Lower lobe of right lung (tissue), 2 donors: ENCODE measurements around the gene ASAP3. TPM values are rescaled to one million over a fixed set of nuclear protein-coding genes. Genes with fewer than 3 reads are reported as not detected.
"Not testable (repeated sequence)": the region's sequence is repeated elsewhere in the genome, so short reads cannot be mapped to it uniquely, and the experiment has no call there.

Source experiments
- ATAC-seq, 2 donors: fragments of 200-7000 bp; cut with Tn5 transposase; one replicate each; pipeline ENCODE4 v1.9.1; 2020 to 2022; ENCODE audit warnings: mild to moderate bottlenecking in 2 of 2, moderate library complexity in 2 of 2
- DNase-seq: peaks from one replicate; pipeline ENCODE4 v3.0.0-alpha.2; 2020
- H3K27ac ChIP-seq: fragments of 200-600 bp; one replicate; pipeline ENCODE4 v1.8.0; 2022
- H3K27me3 ChIP-seq: fragments of 200-600 bp; one replicate; pipeline ENCODE4 v1.8.0; 2022; ENCODE audit warnings: low read depth
- H3K36me3 ChIP-seq: fragments of 200-600 bp; one replicate; pipeline ENCODE4 v1.8.0; 2022; ENCODE audit warnings: mild to moderate bottlenecking
- H3K4me1 ChIP-seq: fragments of 200-600 bp; one replicate; pipeline ENCODE4 v1.8.0; 2022
- H3K4me3 ChIP-seq: fragments of 200-600 bp; one replicate; pipeline ENCODE4 v1.8.0; 2022; ENCODE audit warnings: mild to moderate bottlenecking
- H3K9me3 ChIP-seq: fragments of 200-600 bp; one replicate; pipeline ENCODE4 v1.8.0; 2022
- CTCF ChIP-seq: fragments of 200-600 bp; IDR thresholded peaks from one replicate; pipeline ENCODE4 v1.8.0; 2022; ENCODE audit warnings: antibody characterized with exemption, mild to moderate bottlenecking
- intact Hi-C: fragments of 100-400 bp; cut with DNase I; formaldehyde crosslinking; loops from one replicate; pipeline ENCODE4 v1.11.0; 2022
- total RNA-seq: library from RNA; stranded (reverse); fragmentation: NEBNext Ultra II Directional; extraction: Animal tissue kit (Norgen Biotek cat#: 25700); gene quantifications from one replicate; pipeline ENCODE4 v1.2.1, GENCODE V29; 2021
- donor health status: DM: no; HTN: yes; CAD: no; lungs with severe emphysema.

The ASAP3 gene
- total RNA-seq, 1 donor from 2014 or later = 34.5 TPM

DNA sequence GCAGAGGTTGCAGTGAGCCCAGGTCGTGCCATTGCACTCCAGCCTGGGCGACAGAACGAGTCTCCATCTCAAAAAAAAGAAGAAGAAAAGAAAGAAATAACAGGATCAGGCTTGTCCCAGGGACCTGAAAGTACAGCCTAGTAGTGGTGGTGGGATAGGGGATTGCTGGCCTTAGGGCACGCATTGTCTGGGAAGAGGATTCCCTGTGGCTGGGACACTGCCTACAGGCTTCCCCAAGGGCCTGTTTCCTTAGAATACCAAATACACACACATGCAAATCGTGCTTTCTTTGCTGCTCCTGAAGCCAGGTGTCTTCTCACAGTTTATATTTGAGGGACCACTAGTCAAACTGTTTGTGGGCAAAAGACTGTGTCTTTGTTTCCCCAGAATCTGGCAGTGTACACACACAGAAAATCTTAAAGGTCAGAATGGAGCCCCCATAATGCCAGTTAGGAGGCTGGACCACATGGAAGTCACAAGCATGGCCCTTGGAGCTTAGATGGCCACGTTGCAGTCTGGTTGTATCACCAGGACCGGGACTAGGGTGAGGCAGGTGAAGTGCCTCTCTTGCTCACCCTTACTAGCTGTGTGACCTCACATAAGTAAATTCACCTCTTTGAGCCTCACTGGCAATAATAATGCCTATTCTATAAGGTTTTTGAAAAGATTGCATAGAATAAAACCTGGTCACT lies 12.7 kb upstream of the ASAP3 start:
- Histone ChIP-seq H3K36me3 (no peaks in the 10 kb centered on the region), H3K9me3 (no peaks in the 10 kb centered on the region), H3K27ac (no peak overlapping the region), H3K4me1 (peaks cover 8% of the 10 kb centered on the region), H3K4me3 (no peak overlapping the region), H3K27me3 (no peaks in the 10 kb centered on the region)
- no peak for TF ChIP-seq CTCF
- ATAC-seq (peak; percentile 5 to 24), DNase-seq (no peak)
- intact Hi-C loops = no loop called here

- H3K27me3 ChIP-seq, ATAC-seq, H3K36me3 ChIP-seq, H3K4me3 ChIP-seq, H3K4me1 ChIP-seq, intact Hi-C loops, H3K27ac ChIP-seq, DNase-seq, H3K9me3 ChIP-seq: not testable (repeated sequence)
These were observed 10.9 kb upstream of the ASAP3 start for GRCh38 chr1:23494836-23495235.

DNA sequence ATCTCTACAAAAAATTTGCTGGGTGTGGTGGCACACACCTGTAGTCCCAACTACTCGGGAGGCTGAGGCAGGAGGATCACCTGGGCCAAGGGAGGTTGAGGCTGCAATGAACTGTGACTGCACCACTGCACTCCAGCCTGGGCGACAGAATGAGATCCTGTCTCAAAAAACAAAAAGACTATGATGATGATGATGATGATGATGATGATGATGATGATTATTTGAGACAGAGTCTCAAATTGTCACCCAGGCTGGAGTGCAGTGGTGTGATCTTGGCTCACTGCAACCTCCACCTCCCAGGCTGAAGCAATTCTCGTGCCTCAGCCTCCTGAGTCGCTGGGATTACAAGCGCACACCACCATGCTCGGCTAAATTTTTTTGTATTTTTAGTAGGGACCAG lies 8.8 kb upstream of the ASAP3 start:
- ATAC-seq, H3K27me3 ChIP-seq, H3K9me3 ChIP-seq, H3K4me3 ChIP-seq, intact Hi-C loops, H3K36me3 ChIP-seq, DNase-seq, H3K27ac ChIP-seq, H3K4me1 ChIP-seq: not testable (repeated sequence)

DNA sequence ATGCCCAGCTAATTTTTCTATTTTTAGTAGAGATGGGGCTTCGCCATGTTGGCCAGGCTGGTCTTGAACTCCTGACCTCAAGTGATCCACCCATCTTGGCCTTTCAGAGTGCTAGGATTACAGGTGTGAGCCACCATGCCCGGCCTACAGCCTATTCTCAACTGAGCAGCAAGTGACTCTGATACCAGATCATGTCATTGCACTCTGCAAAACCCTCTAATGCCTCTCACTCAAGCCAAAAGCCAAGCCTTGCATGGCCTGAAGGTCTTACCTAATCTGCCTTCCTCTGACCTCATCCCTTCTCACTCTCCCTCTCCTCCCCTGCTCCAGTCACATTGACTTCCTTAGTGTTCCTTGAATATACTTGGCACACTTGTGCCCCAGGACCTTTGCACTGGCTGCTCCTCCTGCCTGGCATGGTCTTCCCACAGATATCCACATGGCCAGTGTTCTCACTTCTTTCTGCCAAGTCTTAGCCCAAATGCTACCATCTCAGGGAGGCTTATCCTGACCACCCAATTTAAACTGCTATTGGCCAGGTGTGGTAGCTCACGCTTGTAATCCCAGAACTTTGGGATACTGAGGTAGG lies 8.2 kb upstream of the ASAP3 start:
- Histone ChIP-seq H3K27ac (no peak overlapping the region), H3K4me3 (no peak overlapping the region), H3K27me3 (no peaks in the 10 kb centered on the region), H3K4me1 (peaks cover 2% of the 10 kb centered on the region), H3K9me3 (no peaks in the 10 kb centered on the region), H3K36me3 (no peaks in the 10 kb centered on the region)
- DNase-seq (no peak), ATAC-seq (no peak)
- intact Hi-C loops = no loop called here
- no peak for TF ChIP-seq CTCF

GRCh38 chr1:23489842-23490241 lies 5.9 kb upstream of the ASAP3 start:
- no peak overlapping the region for H3K27ac ChIP-seq
- no peaks in the 10 kb centered on the region for H3K36me3 ChIP-seq
- intact Hi-C loops = no loop called here

GRCh38 chr1:23485002-23485332 lies 988 bp upstream of the ASAP3 start:
- peak overlapping the region; percentile 82 for H3K4me3 ChIP-seq
- no peak for ATAC-seq
- no peaks in the 10 kb centered on the region for H3K9me3 ChIP-seq
- no peak overlapping the region for H3K27ac ChIP-seq
- TF ChIP-seq CTCF = no peak
- peaks cover 23% of the 10 kb centered on the region for H3K4me1 ChIP-seq
- no peaks in the 10 kb centered on the region for H3K36me3 ChIP-seq
- intact Hi-C loops = no loop called here
- no peak for DNase-seq
- no peaks in the 10 kb centered on the region for H3K27me3 ChIP-seq

More at GRCh38 chr1:23489842-23490241, 5.9 kb upstream of the ASAP3 start:
- no peak for ATAC-seq
- Histone ChIP-seq H3K27me3 (no peaks in the 10 kb centered on the region), H3K4me1 (no peaks in the 10 kb centered on the region), H3K9me3 (no peaks in the 10 kb centered on the region), H3K4me3 (no peak overlapping the region)
- no peak for TF ChIP-seq CTCF
- DNase-seq = no peak
